ENCODE measurements around the gene UNC80.
"Not testable (repeated sequence)": the region's sequence is repeated elsewhere in the genome, so short reads cannot be mapped to it uniquely, and the experiment has no call there.

Gene UNC80

GRCh38 chr2:209771474-209772289 lies at the start of gene UNC80:
UNC80 (plus strand) TSS chr2:209771832; CDS start chr2:209772073, 241 bp downstream.
- DNase-seq (ENCODE audit: low read depth in 2 of 3, low spot score in 1 of 3), result peak in 2 of 3 donors; percentile 6 to 16

- DNase-seq (ENCODE audit: low read depth in 2 of 3, low spot score in 1 of 3), result no peak
Observed at GRCh38 chr2:209726311-209726710, 45.3 kb upstream of the UNC80 start.

- DNase-seq (ENCODE audit: low read depth in 2 of 3, low spot score in 1 of 3), result no peak
Observed at GRCh38 chr2:209727077-209727476, 44.6 kb upstream of the UNC80 start.

- DNase-seq (ENCODE audit: low read depth in 2 of 3, low spot score in 1 of 3), result no peak
Observed at GRCh38 chr2:209734805-209735204, 36.8 kb upstream of the UNC80 start.

GRCh38 chr2:209741953-209742352 lies 29.7 kb upstream of the UNC80 start:
- DNase-seq (ENCODE audit: low read depth in 2 of 3, low spot score in 1 of 3), result no peak

- DNase-seq (ENCODE audit: low read depth in 2 of 3, low spot score in 1 of 3), result no peak
Observed at GRCh38 chr2:209753020-209753419, 18.6 kb upstream of the UNC80 start.

- no peak for DNase-seq (ENCODE audit: low read depth in 2 of 3, low spot score in 1 of 3)
Observed at GRCh38 chr2:209757163-209757562, 14.5 kb upstream of the UNC80 start.

GRCh38 chr2:209761566-209761965 lies 10.1 kb upstream of the UNC80 start:
- no peak for DNase-seq (ENCODE audit: low read depth in 2 of 3, low spot score in 1 of 3)

- no peak for DNase-seq (ENCODE audit: low read depth in 2 of 3, low spot score in 1 of 3)
Observed at GRCh38 chr2:209762563-209762962, 9.1 kb upstream of the UNC80 start.

- DNase-seq (ENCODE audit: low read depth in 2 of 3, low spot score in 1 of 3), result no peak
Observed at GRCh38 chr2:209763106-209763505, 8.5 kb upstream of the UNC80 start.

GRCh38 chr2:209766613-209767012 lies 5.0 kb upstream of the UNC80 start:
- no peak for DNase-seq (ENCODE audit: low read depth in 2 of 3, low spot score in 1 of 3)

- DNase-seq (ENCODE audit: low read depth in 2 of 3, low spot score in 1 of 3), result no peak
Observed at GRCh38 chr2:209767316-209767715, 4.3 kb upstream of the UNC80 start.

- DNase-seq (ENCODE audit: low read depth in 2 of 3, low spot score in 1 of 3), result no peak
Observed at GRCh38 chr2:209768557-209768956, 3.1 kb upstream of the UNC80 start.

GRCh38 chr2:209772290-209772685 lies 656 bp downstream of the UNC80 start:
- no peak for DNase-seq (ENCODE audit: low read depth in 2 of 3, low spot score in 1 of 3)

GRCh38 chr2:209773377-209773776 lies 1.7 kb downstream of the UNC80 start:
- no peak for DNase-seq (ENCODE audit: low read depth in 2 of 3, low spot score in 1 of 3)

- no peak for DNase-seq (ENCODE audit: low read depth in 2 of 3, low spot score in 1 of 3)
Observed at GRCh38 chr2:209787416-209787815, 15.8 kb downstream of the UNC80 start.

- no peak for DNase-seq (ENCODE audit: low read depth in 2 of 3, low spot score in 1 of 3)
Observed at GRCh38 chr2:209788925-209789324, 17.3 kb downstream of the UNC80 start.

- no peak for DNase-seq (ENCODE audit: low read depth in 2 of 3, low spot score in 1 of 3)
Observed at GRCh38 chr2:209790066-209790728, 18.6 kb downstream of the UNC80 start.

GRCh38 chr2:209791151-209791550 lies 19.5 kb downstream of the UNC80 start:
- DNase-seq (ENCODE audit: low read depth in 2 of 3, low spot score in 1 of 3), result no peak

- DNase-seq (ENCODE audit: low read depth in 2 of 3, low spot score in 1 of 3), result not testable (repeated sequence)
Observed at GRCh38 chr2:209795425-209795824, 23.8 kb downstream of the UNC80 start.

- DNase-seq (ENCODE audit: low read depth in 2 of 3, low spot score in 1 of 3), result no peak
Observed at GRCh38 chr2:209805351-209805750, 33.7 kb downstream of the UNC80 start.

GRCh38 chr2:209806318-209806717 lies 34.7 kb downstream of the UNC80 start:
- no peak for DNase-seq (ENCODE audit: low read depth in 2 of 3, low spot score in 1 of 3)

- DNase-seq (ENCODE audit: low read depth in 2 of 3, low spot score in 1 of 3), result no peak
Observed at GRCh38 chr2:209808521-209808920, 36.9 kb downstream of the UNC80 start.
